Caco-2 (cell line): ENCODE measurements around the gene COQ4. TPM values are rescaled to one million over a fixed set of nuclear protein-coding genes. Genes with fewer than 3 reads are reported as not detected.

Experiments
- BruUV-seq: library from RNA; stranded (reverse); fragments of 400-500 nt; replicated peaks from 2 replicates; lab custom pipeline; 2021; lab: Mats Ljungman, UMichigan
- CTCF ChIA-PET: fragments of 300-600 bp; sonication (Branson Sonifier 250); formaldehyde crosslinking; loops from one replicate; lab custom pipeline; 2022; ENCODE audit warnings: antibody characterized with exemption; lab: Charles Lee
- POLR2A ChIA-PET: fragments of 300-600 bp; sonication (Branson Sonifier 250); formaldehyde crosslinking; loops from one replicate; lab custom pipeline; 2022; ENCODE audit warnings: antibody characterized with exemption; lab: Charles Lee
- DNase-seq, 2 experiments: peaks; one replicate each; pipeline versions ENCODE4 v3.0.0 to v3.0.0-alpha.2; 2020 to 2022
- H3K27me3 ChIP-seq: replicated peaks from 2 replicates; pipeline ENCODE4 v1.6.0; 2011; ENCODE audit warnings: low read length; ENCODE audit not compliant: control insufficient read depth, insufficient read depth
- H3K36me3 ChIP-seq: 2 replicates; pipeline ENCODE4 v1.5.1; 2011; ENCODE audit warnings: low read length; ENCODE audit not compliant: control insufficient read depth, insufficient read depth
- H3K4me1 ChIP-seq: fragments of 250-450 bp; sonication (Bioruptor Pico); 2 replicates; pipeline ENCODE4 v1.5.1; 2020; ENCODE audit warnings: mild to moderate bottlenecking
- H3K4me3 ChIP-seq: 2 replicates; pipeline ENCODE4 v1.5.1; 2011; ENCODE audit warnings: low read depth, mild to moderate bottlenecking, control low read depth, low read length
- H3K9me3 ChIP-seq: fragments of 250-450 bp; sonication (Bioruptor Pico); 2 replicates; pipeline ENCODE4 v1.5.1; 2020; ENCODE audit warnings: mild to moderate bottlenecking, moderate library complexity
- H3K27ac Mint-ChIP-seq: one replicate; pipeline ENCODE4 v1.8.0; 2022; ENCODE audit warnings: mixed read lengths; ENCODE audit not compliant: unreplicated experiment
- H3K27me3 Mint-ChIP-seq: one replicate; pipeline ENCODE4 v1.8.0; 2022; ENCODE audit warnings: mixed read lengths; ENCODE audit not compliant: insufficient read depth, unreplicated experiment
- H3K36me3 Mint-ChIP-seq: one replicate; pipeline ENCODE4 v1.8.0; 2022; ENCODE audit warnings: mild to moderate bottlenecking, mixed read lengths; ENCODE audit not compliant: insufficient read depth, unreplicated experiment
- H3K4me1 Mint-ChIP-seq: one replicate; pipeline ENCODE4 v1.8.0; 2022; ENCODE audit warnings: low read depth, mixed read lengths; ENCODE audit not compliant: unreplicated experiment
- H3K4me3 Mint-ChIP-seq: one replicate; pipeline ENCODE4 v1.8.0; 2022; ENCODE audit warnings: mild to moderate bottlenecking, moderate library complexity, mixed read lengths; ENCODE audit not compliant: unreplicated experiment
- H3K9me3 Mint-ChIP-seq: one replicate; pipeline ENCODE4 v1.8.0; 2022; ENCODE audit warnings: mixed read lengths; ENCODE audit not compliant: unreplicated experiment
- intact Hi-C: fragments of 100-400 bp; cut with micrococcal nuclease; formaldehyde crosslinking; loops from one replicate; pipeline ENCODE4 v1.10.0; 2022; ENCODE audit not compliant: unreplicated experiment
- total RNA-seq: library from RNA; stranded (reverse); gene quantifications from 2 replicates; pipeline ENCODE4 v1.2.3, GENCODE V29; 2022
- TF ChIP-seq, protein P1 (sequence below), 2 experiments: fragments of 200-600 bp in 1 of 2; IDR thresholded peaks; 1 replicate in 1 of 2; 2 replicates in 1 of 2; pipeline versions ENCODE4 v1.5.1 to v1.8.0; 2011 to 2022; ENCODE audit warnings: antibody characterized with exemption in 1 of 2, control low read depth in 1 of 2, inconsistent platforms in 1 of 2, low read depth in 1 of 2, low read length in 1 of 2, mild to moderate bottlenecking in 1 of 2, moderate library complexity in 1 of 2; ENCODE audit not compliant: insufficient read depth in 1 of 2, severe bottlenecking in 1 of 2, unreplicated experiment in 1 of 2

Gene COQ4
- total RNA-seq, 1 experiment from 2014 or later: 48.9 TPM

GRCh38 chr9:128288273-128289004 is 34.2 kb upstream of the COQ4 start:
- no TSS peak for BruUV-seq
- DNase-seq: no peak
- H3K27me3 Mint-ChIP-seq: no peaks in the 10 kb centered on the region
- Histone ChIP-seq H3K9me3 (no peaks in the 10 kb centered on the region), H3K36me3 (no peaks in the 10 kb centered on the region), H3K4me1 (no peaks in the 10 kb centered on the region), H3K27me3 (no peaks in the 10 kb centered on the region), H3K4me3 (no peak overlapping the region)
- no peak overlapping the region for H3K27ac Mint-ChIP-seq
- POLR2A ChIA-PET: no interaction called here
- TF ChIP-seq, protein P1, sequence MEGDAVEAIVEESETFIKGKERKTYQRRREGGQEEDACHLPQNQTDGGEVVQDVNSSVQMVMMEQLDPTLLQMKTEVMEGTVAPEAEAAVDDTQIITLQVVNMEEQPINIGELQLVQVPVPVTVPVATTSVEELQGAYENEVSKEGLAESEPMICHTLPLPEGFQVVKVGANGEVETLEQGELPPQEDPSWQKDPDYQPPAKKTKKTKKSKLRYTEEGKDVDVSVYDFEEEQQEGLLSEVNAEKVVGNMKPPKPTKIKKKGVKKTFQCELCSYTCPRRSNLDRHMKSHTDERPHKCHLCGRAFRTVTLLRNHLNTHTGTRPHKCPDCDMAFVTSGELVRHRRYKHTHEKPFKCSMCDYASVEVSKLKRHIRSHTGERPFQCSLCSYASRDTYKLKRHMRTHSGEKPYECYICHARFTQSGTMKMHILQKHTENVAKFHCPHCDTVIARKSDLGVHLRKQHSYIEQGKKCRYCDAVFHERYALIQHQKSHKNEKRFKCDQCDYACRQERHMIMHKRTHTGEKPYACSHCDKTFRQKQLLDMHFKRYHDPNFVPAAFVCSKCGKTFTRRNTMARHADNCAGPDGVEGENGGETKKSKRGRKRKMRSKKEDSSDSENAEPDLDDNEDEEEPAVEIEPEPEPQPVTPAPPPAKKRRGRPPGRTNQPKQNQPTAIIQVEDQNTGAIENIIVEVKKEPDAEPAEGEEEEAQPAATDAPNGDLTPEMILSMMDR (IDR thresholded peaks at IDR 0.05; ENCODE audit: insufficient read depth in 1 of 2, low read depth in 1 of 2, low read length in 1 of 2, severe bottlenecking in 1 of 2, unreplicated experiment in 1 of 2): no peak
- intact Hi-C loops: no loop called here
- H3K4me1 Mint-ChIP-seq: no peaks in the 10 kb centered on the region
- H3K4me3 Mint-ChIP-seq: no peak overlapping the region
- CTCF ChIA-PET: interaction anchor here (0.6 to 0.9 kb wide), 2 partner anchors 38 to 83 kb away, joined by 3 to 4 read pairs; partner anchors contain the start of gene URM1
- peaks cover 13% of the 10 kb centered on the region for H3K36me3 Mint-ChIP-seq
- H3K9me3 Mint-ChIP-seq: no peaks in the 10 kb centered on the region

GRCh38 chr9:128292009-128292408 is 30.6 kb upstream of the COQ4 start:
- CTCF ChIA-PET: interaction anchor here (1.1 to 1.3 kb wide), 2 partner anchors 16 to 42 kb away, joined by 3 to 5 read pairs; partner anchors contain the start of genes GOLGA2 and SWI5
- TF ChIP-seq, protein P1 (IDR thresholded peaks at IDR 0.05; ENCODE audit: insufficient read depth in 1 of 2, low read depth in 1 of 2, low read length in 1 of 2, severe bottlenecking in 1 of 2, unreplicated experiment in 1 of 2): no peak
- intact Hi-C loops: no loop called here
- POLR2A ChIA-PET: no interaction called here
- no peaks in the 10 kb centered on the region for H3K9me3 ChIP-seq
- DNase-seq: no peak
- no peaks in the 10 kb centered on the region for H3K27me3 ChIP-seq
- Mint-ChIP-seq H3K27ac (no peak overlapping the region), H3K4me1 (peaks cover 6% of the 10 kb centered on the region), H3K36me3 (peaks cover 6% of the 10 kb centered on the region), H3K27me3 (no peaks in the 10 kb centered on the region), H3K4me3 (no peak overlapping the region), H3K9me3 (no peaks in the 10 kb centered on the region)
- H3K4me1 ChIP-seq: peaks cover 17% of the 10 kb centered on the region
- BruUV-seq: no TSS peak
- no peaks in the 10 kb centered on the region for H3K36me3 ChIP-seq
- no peak overlapping the region for H3K4me3 ChIP-seq

- H3K9me3 Mint-ChIP-seq: no peaks in the 10 kb centered on the region
- POLR2A ChIA-PET: no interaction called here
- BruUV-seq: no TSS peak
- H3K4me1 Mint-ChIP-seq: peaks cover 6% of the 10 kb centered on the region
- no peak overlapping the region for H3K4me3 Mint-ChIP-seq
- no peaks in the 10 kb centered on the region for H3K27me3 Mint-ChIP-seq
- intact Hi-C loops: no loop called here
- no peak for DNase-seq
- H3K9me3 ChIP-seq: no peaks in the 10 kb centered on the region
- H3K36me3 ChIP-seq: no peaks in the 10 kb centered on the region
- CTCF ChIA-PET: no interaction called here
- TF ChIP-seq, protein P1 (IDR thresholded peaks at IDR 0.05; ENCODE audit: insufficient read depth in 1 of 2, low read depth in 1 of 2, low read length in 1 of 2, severe bottlenecking in 1 of 2, unreplicated experiment in 1 of 2): no peak
- no peak overlapping the region for H3K4me3 ChIP-seq
- peaks cover 23% of the 10 kb centered on the region for H3K4me1 ChIP-seq
- no peak overlapping the region for H3K27ac Mint-ChIP-seq
- no peaks in the 10 kb centered on the region for H3K27me3 ChIP-seq
- peaks cover 6% of the 10 kb centered on the region for H3K36me3 Mint-ChIP-seq
Observed at GRCh38 chr9:128293091-128293490, 29.5 kb upstream of the COQ4 start.
